Measurements from ENCODE around the gene FNDC1.

The FNDC1 gene

GRCh38 chr6:159161839-159162238, 7.4 kb upstream of the FNDC1 start:
- DNase-seq, result no peak

GRCh38 chr6:159163901-159164370, 5.3 kb upstream of the FNDC1 start:
- no peak for DNase-seq

GRCh38 chr6:159168536-159169192, 536 bp upstream of the FNDC1 start:
- DNase-seq, result no peak

GRCh38 chr6:159169557-159170332, 545 bp downstream of the FNDC1 start:
- peak in 1 of 5 experiments; percentile 44 for DNase-seq

DNA sequence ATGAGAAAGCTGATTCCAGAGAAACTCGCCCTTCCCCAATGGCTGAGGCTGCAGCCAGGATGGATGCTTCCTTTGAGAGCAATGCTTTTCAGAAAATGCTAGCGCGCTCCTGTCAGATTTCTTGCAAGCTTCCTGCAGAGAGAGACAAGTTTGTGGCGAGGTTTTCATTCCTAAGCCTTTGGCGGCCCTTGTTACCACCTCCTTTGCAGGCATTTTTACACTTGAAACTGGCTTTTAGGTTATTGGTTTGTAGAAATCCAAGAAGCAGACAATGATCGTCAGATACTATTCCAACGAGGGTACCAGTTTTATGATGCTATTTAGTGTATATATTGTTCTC, 1.1 kb downstream of the FNDC1 start:
- no peak for DNase-seq

GRCh38 chr6:159170999-159171712, 2.0 kb downstream of the FNDC1 start:
- DNase-seq, result no peak

DNA sequence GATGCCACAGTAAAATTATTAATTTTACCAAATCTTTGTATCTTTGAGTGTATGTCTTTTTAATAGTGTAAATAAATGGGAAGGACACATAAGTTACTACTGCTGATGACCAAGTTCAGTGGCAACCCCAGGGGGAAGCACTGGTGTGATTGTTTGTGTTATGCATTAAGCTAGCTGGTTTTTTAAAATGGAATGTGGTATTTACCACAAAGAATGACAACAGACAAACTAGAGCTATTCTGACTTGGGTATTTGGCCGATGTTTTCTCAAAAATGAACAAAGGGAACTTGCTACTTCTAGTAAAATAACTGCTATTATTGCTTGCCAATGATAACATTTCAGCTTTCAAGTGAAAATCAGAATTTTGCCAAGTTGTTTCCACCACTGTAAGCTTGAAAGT, 2.9 kb downstream of the FNDC1 start:
- no peak for DNase-seq

DNA sequence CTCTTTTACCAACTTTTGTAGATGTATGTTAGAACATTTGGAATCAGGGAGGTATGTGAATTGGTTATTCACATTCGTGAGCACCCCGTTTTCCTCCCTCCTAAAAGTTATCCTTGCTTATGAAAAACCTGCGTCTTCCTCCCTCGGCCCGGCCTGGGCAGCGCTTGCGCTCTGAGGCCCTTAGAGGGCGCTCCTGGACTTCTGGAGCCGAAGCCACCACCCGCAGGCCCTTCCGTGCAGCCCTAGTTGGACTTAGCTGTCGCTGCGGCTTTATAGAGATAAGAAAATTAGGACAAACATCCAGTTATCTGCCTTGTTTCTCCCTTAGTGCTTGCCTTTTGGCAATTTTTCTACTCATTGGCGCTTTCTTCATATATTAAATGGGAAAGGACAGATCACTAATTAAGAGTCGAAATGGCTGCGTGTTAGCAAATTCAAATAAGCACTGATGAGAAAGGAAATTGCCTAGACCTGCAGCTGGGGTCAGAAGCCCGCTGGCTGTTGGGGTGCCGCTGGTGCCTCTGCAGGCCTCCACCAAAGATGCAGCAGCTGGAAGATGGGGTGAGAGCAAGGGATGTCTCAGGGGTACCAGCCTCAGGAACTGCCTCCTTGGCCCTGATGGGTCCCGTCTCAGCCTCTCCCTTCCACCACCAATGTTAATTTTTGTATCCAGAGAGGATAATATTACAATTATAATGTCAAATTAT, 5.2 kb downstream of the FNDC1 start:
- DNase-seq, result peak; percentile 17 to 69 (median 44)

GRCh38 chr6:159176913-159177312, 7.7 kb downstream of the FNDC1 start:
- DNase-seq, result no peak

DNA sequence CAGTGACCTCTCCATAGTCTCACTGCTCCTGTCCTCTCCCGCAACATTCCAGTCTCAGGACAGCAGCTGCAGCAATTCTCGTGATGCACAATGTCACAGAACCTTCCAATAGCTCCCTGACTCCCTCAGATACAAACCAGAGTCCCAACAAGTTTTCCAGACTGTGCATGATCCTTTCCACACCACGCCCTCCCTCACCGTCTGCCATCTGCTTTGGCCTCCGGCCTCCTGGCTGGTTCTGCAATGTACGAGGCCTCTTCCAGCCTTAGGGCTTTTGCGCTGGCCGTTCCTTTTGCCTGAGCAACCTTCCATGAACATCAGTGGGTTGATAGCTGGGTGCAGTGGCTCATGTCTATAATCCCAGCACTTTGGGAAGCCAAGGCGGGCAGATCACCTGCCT, 9.6 kb downstream of the FNDC1 start:
- DNase-seq, result no peak

- DNase-seq, result no peak
Measured at GRCh38 chr6:159180001-159180400, 10.8 kb downstream of the FNDC1 start.

DNA sequence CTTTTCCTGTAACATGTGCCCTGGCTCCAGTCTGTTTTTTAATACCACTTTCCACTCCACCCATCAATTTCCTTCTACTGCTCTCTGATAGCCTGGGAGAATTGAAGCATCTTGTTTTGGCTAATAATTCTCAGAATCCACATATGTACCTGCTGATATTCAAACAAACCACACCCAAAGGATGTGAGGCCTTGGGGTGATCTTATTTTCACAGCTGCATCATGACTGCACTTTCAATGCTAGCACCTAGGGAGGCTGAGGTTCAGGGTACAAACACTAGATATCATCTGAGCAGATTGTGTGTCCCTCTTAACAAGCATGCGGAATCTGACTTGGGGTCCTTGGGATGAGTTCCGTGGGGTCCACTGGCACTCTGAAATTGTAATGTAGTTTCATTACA, 12.7 kb downstream of the FNDC1 start:
- DNase-seq, result peak in 1 of 5 experiments; percentile 16

DNA sequence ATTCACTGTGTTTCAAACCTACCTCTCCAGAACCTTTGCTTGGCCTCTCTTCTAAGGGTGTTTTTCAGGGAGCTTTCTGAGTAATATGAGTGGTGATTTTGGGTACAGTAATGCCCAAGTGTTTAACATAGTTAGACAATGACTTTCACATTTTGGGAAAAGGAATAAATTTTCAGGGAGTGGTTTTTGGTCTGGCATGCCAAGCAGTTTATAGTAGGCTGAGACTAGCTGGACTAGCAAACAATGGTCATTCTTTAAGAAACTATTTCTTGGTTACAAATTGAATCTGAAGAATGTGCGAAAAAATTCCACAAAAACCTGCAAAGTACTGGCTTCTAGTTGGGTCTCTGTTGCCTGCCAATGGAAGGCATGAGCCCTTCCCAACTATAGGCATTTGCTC, 15.4 kb downstream of the FNDC1 start:
- DNase-seq, result no peak

DNA sequence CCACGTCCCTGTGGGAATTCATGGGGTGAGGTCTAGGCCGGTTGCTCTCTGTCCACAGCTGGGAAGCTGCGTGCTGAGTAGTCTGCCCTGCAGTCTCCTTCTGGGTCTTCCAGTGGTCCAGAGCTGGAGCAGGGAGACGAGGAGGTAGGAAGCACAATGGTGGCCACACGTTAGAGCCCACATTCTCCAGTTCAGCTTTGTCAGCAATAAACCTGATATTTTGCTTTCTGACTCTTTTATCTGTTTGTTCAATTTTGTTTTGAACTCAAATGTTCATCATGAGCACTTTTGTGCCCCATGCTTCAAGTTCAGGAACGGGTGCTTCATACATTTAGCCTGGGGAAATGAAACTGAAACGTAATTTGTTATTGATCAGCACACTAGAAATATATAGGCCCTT, 21.3 kb downstream of the FNDC1 start:
- DNase-seq, result no peak

DNA sequence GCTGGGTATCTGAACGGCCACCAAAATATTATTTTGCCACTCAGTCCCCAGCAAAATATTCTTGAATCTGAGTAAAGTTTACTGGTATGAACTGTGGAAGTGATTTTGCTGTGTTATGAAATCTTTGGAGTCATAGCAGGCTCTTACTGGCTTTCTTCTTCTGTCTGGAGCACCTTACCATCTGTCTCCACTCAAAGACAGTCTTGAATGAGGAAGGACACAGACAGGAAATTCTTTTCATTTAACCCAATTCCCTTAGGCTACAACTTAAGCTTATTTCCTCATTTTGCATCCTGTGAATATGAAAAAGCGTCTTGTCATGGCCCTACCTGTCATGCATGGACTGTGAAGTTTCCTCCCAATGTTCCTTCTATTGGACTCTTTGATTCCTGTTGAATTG, 24.7 kb downstream of the FNDC1 start:
- no peak for DNase-seq

GRCh38 chr6:159194421-159194820, 25.2 kb downstream of the FNDC1 start:
- DNase-seq, result no peak

GRCh38 chr6:159196430-159196975, 27.3 kb downstream of the FNDC1 start:
- DNase-seq, result peak in 1 of 5 experiments; percentile 6

DNA sequence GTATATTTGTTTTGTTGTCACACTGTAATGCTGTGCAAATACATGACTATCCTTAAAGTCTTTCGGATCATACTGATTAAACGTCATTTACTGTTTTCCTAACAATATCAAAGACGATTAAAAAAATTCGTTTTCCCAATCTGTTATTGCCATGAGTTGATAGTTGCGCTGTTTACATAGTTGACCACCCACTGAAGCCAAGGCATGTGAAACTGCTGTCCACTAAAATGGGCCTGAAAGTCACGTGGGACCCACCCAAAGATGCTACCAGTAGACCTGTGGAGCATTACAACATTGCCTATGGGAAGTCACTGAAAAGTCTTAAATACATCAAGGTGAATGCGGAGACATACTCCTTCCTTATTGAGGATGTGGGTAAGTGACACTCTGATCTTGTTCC, 28.1 kb downstream of the FNDC1 start:
- no peak for DNase-seq

DNA sequence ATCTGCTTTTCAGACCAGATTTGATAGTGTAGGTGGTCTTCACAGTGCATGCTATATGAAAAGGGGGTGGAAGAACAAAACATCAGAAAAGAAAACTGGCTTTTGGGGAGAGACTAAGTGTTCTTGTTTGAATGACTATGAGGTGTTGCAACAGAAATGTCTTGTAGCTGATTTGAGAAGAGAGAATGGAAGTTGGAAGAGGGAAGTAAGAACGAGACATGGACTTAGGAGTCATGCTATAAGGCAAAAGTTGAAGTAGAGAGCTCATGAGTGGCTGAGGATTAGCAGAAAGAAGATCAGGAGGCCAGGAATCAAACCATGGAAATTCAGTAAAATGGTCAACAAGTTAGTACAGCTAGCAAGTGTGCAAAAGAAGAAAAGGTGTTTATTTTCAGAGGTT, 32.1 kb downstream of the FNDC1 start:
- DNase-seq, result no peak

GRCh38 chr6:159203304-159204005, 34.3 kb downstream of the FNDC1 start:
- no peak for DNase-seq

DNA sequence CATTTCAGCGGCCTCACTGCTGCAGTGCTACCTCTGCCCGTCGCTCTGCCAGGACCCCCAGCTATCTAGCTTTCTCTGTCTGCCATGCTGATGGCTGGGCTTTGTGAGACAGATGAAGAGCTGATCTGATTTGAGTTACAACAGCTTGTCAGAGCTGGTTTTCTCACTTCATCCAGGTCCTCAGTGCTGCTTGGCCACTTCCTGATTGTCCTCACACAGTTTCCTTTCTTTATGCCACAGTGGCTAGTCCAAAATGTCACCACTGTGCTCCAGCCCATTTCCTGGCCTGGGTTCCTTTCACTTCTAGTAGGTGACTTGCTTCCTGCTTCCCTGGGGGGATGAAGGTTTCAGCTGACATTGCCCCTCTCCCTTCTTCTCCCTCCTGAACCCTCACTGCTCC, 35.4 kb downstream of the FNDC1 start:
- no peak for DNase-seq

GRCh38 chr6:159212028-159212427, 42.8 kb downstream of the FNDC1 start:
- DNase-seq, result no peak
